Skeletal muscle tissue (tissue), 5 donors: ENCODE measurements around the gene RPS6KB2. TPM values are rescaled to one million over a fixed set of nuclear protein-coding genes. Genes with fewer than 3 reads are reported as not detected.
A peak's percentile ranks its signal among the peaks of the same experiment; 100 is the strongest.
"Not testable (repeated sequence)": the region's sequence is repeated elsewhere in the genome, so short reads cannot be mapped to it uniquely, and the experiment has no call there.

Experiments
- H3K27ac ChIP-seq: one replicate; pipeline ENCODE4 v1.7.0; 2013; ENCODE audit warnings: mild to moderate bottlenecking, low read depth, low read length, inconsistent platforms
- H3K27me3 ChIP-seq, 3 donors: one replicate each; pipeline ENCODE4 v1.7.0; 2013; ENCODE audit warnings: low read length in 3 of 3; ENCODE audit not compliant: control insufficient read depth in 3 of 3, insufficient read depth in 3 of 3
- H3K36me3 ChIP-seq, 3 donors: one replicate each; pipeline ENCODE4 v1.7.0; 2013; ENCODE audit warnings: low read length in 3 of 3; ENCODE audit not compliant: control insufficient read depth in 3 of 3, insufficient read depth in 3 of 3
- H3K4me1 ChIP-seq, 3 donors: one replicate each; pipeline ENCODE4 v1.7.0; 2013; ENCODE audit warnings: low read length in 3 of 3, mild to moderate bottlenecking in 3 of 3; ENCODE audit not compliant: control insufficient read depth in 3 of 3, insufficient read depth in 3 of 3
- H3K4me3 ChIP-seq, 3 donors: one replicate each; pipeline ENCODE4 v1.7.0; 2013; ENCODE audit warnings: low read length in 3 of 3
- H3K9ac ChIP-seq, 3 donors: one replicate each; pipeline ENCODE4 v1.7.0; 2013; ENCODE audit warnings: low read length in 3 of 3, mild to moderate bottlenecking in 3 of 3, moderate library complexity in 2 of 3, low read depth in 1 of 3
- H3K9me3 ChIP-seq, 3 donors: one replicate each; pipeline ENCODE4 v1.7.0; 2013; ENCODE audit warnings: low read length in 3 of 3; ENCODE audit not compliant: control insufficient read depth in 3 of 3
- small RNA-seq: library from RNA; depleted of rRNA; stranded (forward); fragments of <200 nt; gene quantifications from one replicate; pipeline ENCODE3, GENCODE V24; 2014
- total RNA-seq: library from RNA; depleted of rRNA; stranded (reverse); fragments of >200 nt; gene quantifications from one replicate; pipeline ENCODE4 v1.2.3, GENCODE V29; 2014
- donor health status: Osteomylitis.

The RPS6KB2 gene
- total RNA-seq, 1 donor from 2014 or later = 23.5 TPM

GRCh38 chr11:67476692-67477091 is 48.4 kb downstream of the RPS6KB2 start:
- not testable (repeated sequence) for H3K27ac ChIP-seq, H3K9me3 ChIP-seq, H3K27me3 ChIP-seq, H3K4me1 ChIP-seq, H3K4me3 ChIP-seq, H3K9ac ChIP-seq, H3K36me3 ChIP-seq

- H3K27ac ChIP-seq, H3K4me3 ChIP-seq, H3K9me3 ChIP-seq, H3K9ac ChIP-seq, H3K36me3 ChIP-seq, H3K27me3 ChIP-seq, H3K4me1 ChIP-seq: not testable (repeated sequence)
Observed at GRCh38 chr11:67477344-67478050, 49.2 kb downstream of the RPS6KB2 start.

- H3K9ac ChIP-seq = peak overlapping the region; percentile 74 to 82 (median 77)
- H3K36me3 ChIP-seq = peaks cover 3 to 8% (median 4%) of the 10 kb centered on the region in 3 donors
- no peaks in the 10 kb centered on the region for H3K9me3 ChIP-seq
- H3K27ac ChIP-seq = peak overlapping the region; percentile 80
- peaks cover 17 to 26% (median 18%) of the 10 kb centered on the region in 3 donors for H3K4me1 ChIP-seq
- no peaks in the 10 kb centered on the region for H3K27me3 ChIP-seq
- peak overlapping the region; percentile 91 to 97 (median 92) for H3K4me3 ChIP-seq
Observed at GRCh38 chr11:67482275-67482826, 54.1 kb downstream of the RPS6KB2 start.

GRCh38 chr11:67482827-67483798 is 54.8 kb downstream of the RPS6KB2 start, which contains the start of gene AIP:
AIP (plus strand) TSS chr11:67483026; CDS start chr11:67483159, 133 bp downstream.
- peak within 1 kb of the TSS; percentile 91 to 97 (median 92) for H3K4me3 ChIP-seq
- H3K27me3 ChIP-seq = no peaks in the 10 kb centered on the region
- peak within 1 kb of the TSS; percentile 74 to 82 (median 77) for H3K9ac ChIP-seq
- H3K9me3 ChIP-seq = no peaks in the 10 kb centered on the region
- H3K27ac ChIP-seq = peak within 1 kb of the TSS; percentile 80
- H3K36me3 ChIP-seq = peaks cover 8 to 11% (median 11%) of the 10 kb centered on the region in 3 donors
- H3K4me1 ChIP-seq = peaks cover 17 to 26% (median 18%) of the 10 kb centered on the region in 3 donors

GRCh38 chr11:67483831-67484665 is 55.8 kb downstream of the RPS6KB2 start:
- no peaks in the 10 kb centered on the region for H3K27me3 ChIP-seq
- H3K9me3 ChIP-seq = no peaks in the 10 kb centered on the region
- H3K9ac ChIP-seq = peak overlapping the region; percentile 12 to 50 (median 25)
- peaks cover 17 to 26% (median 18%) of the 10 kb centered on the region in 3 donors for H3K4me1 ChIP-seq
- no peak overlapping the region for H3K27ac ChIP-seq
- peaks cover 10 to 11% (median 11%) of the 10 kb centered on the region in 3 donors for H3K36me3 ChIP-seq
- peak overlapping the region; percentile 91 to 97 (median 92) for H3K4me3 ChIP-seq

GRCh38 chr11:67484847-67485311 is 56.6 kb downstream of the RPS6KB2 start:
- Histone ChIP-seq H3K4me3 (peak overlapping the region in 1 of 3 donors; percentile 6), H3K9me3 (no peaks in the 10 kb centered on the region), H3K36me3 (peaks cover 13 to 19% (median 18%) of the 10 kb centered on the region in 3 donors), H3K27me3 (no peaks in the 10 kb centered on the region), H3K4me1 (peaks cover 17 to 30% (median 18%) of the 10 kb centered on the region in 3 donors), H3K27ac (no peak overlapping the region), H3K9ac (peak overlapping the region in 2 of 3 donors; percentile 12 to 50)

Small RNA genes lying within 50 kb of the gene (small RNA-seq; reads per million reads assigned to genes)
- gene RNU6-1238P = not detected

Other genes starting within 250 kb of the RPS6KB2 start
- 27.7 TPM for gene GRK2, start 162.0 kb upstream of the RPS6KB2 start, total RNA-seq
- gene ANKRD13D, start 139.2 kb upstream of the RPS6KB2 start, total RNA-seq = 12.5 TPM
- gene SSH3, start 125.0 kb upstream of the RPS6KB2 start, total RNA-seq = 6.8 TPM
- 14.6 TPM for gene POLD4, start 74.9 kb upstream of the RPS6KB2 start, total RNA-seq
- gene CLCF1, start 54.9 kb upstream of the RPS6KB2 start, total RNA-seq = 1.0 TPM
- 2.6 TPM for gene RAD9A, start 36.5 kb upstream of the RPS6KB2 start, total RNA-seq
- 163 TPM for gene PPP1CA, start 26.6 kb upstream of the RPS6KB2 start, total RNA-seq
- gene TBC1D10C, start 24.4 kb upstream of the RPS6KB2 start, total RNA-seq = 1.0 TPM
- 17.2 TPM for gene CARNS1, start 12.8 kb upstream of the RPS6KB2 start, total RNA-seq
- not detected for gene PTPRCAP, start 9.2 kb downstream of the RPS6KB2 start, total RNA-seq
- gene CORO1B, start 15.0 kb downstream of the RPS6KB2 start, total RNA-seq = 34.4 TPM
- not detected for gene GPR152, start 24.2 kb downstream of the RPS6KB2 start, total RNA-seq
- gene CABP4, start 26.9 kb downstream of the RPS6KB2 start, total RNA-seq = 0.52 TPM
- 17.2 TPM for gene TMEM134, start 40.8 kb downstream of the RPS6KB2 start, total RNA-seq
- 84.5 TPM for gene AIP, start 54.5 kb downstream of the RPS6KB2 start, total RNA-seq
- 5.7 TPM for gene PITPNM1, start 76.9 kb downstream of the RPS6KB2 start, total RNA-seq
- gene CDK2AP2, start 79.7 kb downstream of the RPS6KB2 start, total RNA-seq = 2.6 TPM
- gene CABP2, start 95.0 kb downstream of the RPS6KB2 start, total RNA-seq = not detected
- 293 TPM for gene GSTP1, start 155.3 kb downstream of the RPS6KB2 start, total RNA-seq
- gene NDUFV1, start 178.4 kb downstream of the RPS6KB2 start, total RNA-seq = 178 TPM
- 5.2 TPM for gene NUDT8, start 201.4 kb downstream of the RPS6KB2 start, total RNA-seq
- not detected for gene TBX10, start 211.3 kb downstream of the RPS6KB2 start, total RNA-seq
- not detected for gene ACY3, start 222.2 kb downstream of the RPS6KB2 start, total RNA-seq
- not detected for gene ALDH3B2, start 246.1 kb downstream of the RPS6KB2 start, total RNA-seq